Endothelial cell of umbilical vein (primary cell): ENCODE measurements around the gene UBR3. TPM values are rescaled to one million over a fixed set of nuclear protein-coding genes. Genes with fewer than 3 reads are reported as not detected.

ENCODE experiments used
- BruUV-seq: library from RNA; stranded (reverse); fragments of 400-500 nt; replicated peaks from 2 replicates; lab custom pipeline; 2021; lab: Mats Ljungman, UMichigan
- CTCF ChIA-PET: fragments of 300-600, 350-600 bp; sonication (Branson Sonifier 250); formaldehyde crosslinking; loops from one replicate; lab custom pipeline; 2021; ENCODE audit warnings: antibody characterized with exemption, inconsistent platforms; lab: Charles Lee
- POLR2A ChIA-PET: fragments of 300-600, 350-600 bp; sonication (Branson Sonifier 250); formaldehyde crosslinking; loops from one replicate; lab custom pipeline; 2021; ENCODE audit warnings: antibody characterized with exemption, inconsistent platforms; lab: Charles Lee
- DNase-seq: peaks from one replicate; pipeline ENCODE4 v3.0.0-alpha.2; 2011; ENCODE audit warnings: low read depth, low spot score
- FAIRE-seq: peaks from 2 replicates; lab custom pipeline; 2011; peaks lifted over from hg19 to GRCh38; lab: Jason Lieb, UNC
- H2AFZ ChIP-seq: 2 replicates; pipeline ENCODE4 v1.6.0; 2012; ENCODE audit warnings: low read depth, low read length, control low read depth, inconsistent platforms
- H3K27ac ChIP-seq: 2 replicates; pipeline ENCODE4 v1.5.1; 2011; ENCODE audit warnings: low read depth, mild to moderate bottlenecking, control low read depth, low read length, moderate library complexity; ENCODE audit not compliant: insufficient read depth
- H3K27me3 ChIP-seq, 2 experiments: 2 replicates each; pipeline versions ENCODE4 v1.6.0 to v1.6.1; 2011; ENCODE audit warnings: low read length in 2 of 2, mixed read lengths in 1 of 2; ENCODE audit not compliant: control insufficient read depth in 2 of 2, insufficient read depth in 2 of 2
- H3K36me3 ChIP-seq, 2 experiments: 2 replicates in 1 of 2; 3 replicates in 1 of 2; pipeline ENCODE4 v1.5.1; 2011; ENCODE audit warnings: low read length in 2 of 2, mild to moderate bottlenecking in 1 of 2, moderate library complexity in 1 of 2; ENCODE audit not compliant: control insufficient read depth in 2 of 2, insufficient read depth in 2 of 2; ENCODE audit errors: extremely low read depth in 1 of 2
- H3K4me1 ChIP-seq: 3 replicates; pipeline ENCODE4 v1.5.1; 2011; ENCODE audit warnings: mild to moderate bottlenecking, low read length; ENCODE audit not compliant: control insufficient read depth, insufficient read depth; ENCODE audit errors: extremely low read depth
- H3K4me2 ChIP-seq: 2 replicates; pipeline ENCODE4 v1.6.1; 2011; ENCODE audit warnings: low read length, control low read depth, mixed read lengths; ENCODE audit not compliant: insufficient read depth
- H3K4me3 ChIP-seq, 3 experiments: fragments of 200-600 bp in 1 of 3; sonication (generic), shearing (Covaris generic) in 1 of 3; replicated peaks in 1 of 3; 2 replicates each; pipeline ENCODE4 v1.5.1; 2011 to 2016; ENCODE audit warnings: control low read depth in 3 of 3, low read length in 3 of 3, mild to moderate bottlenecking in 2 of 3, inconsistent platforms in 1 of 3, low read depth in 1 of 3, moderate library complexity in 1 of 3; ENCODE audit not compliant: insufficient read depth in 1 of 3
- H3K79me2 ChIP-seq: 2 replicates; pipeline ENCODE4 v1.6.0; 2012; ENCODE audit warnings: low read length, inconsistent platforms; ENCODE audit not compliant: control insufficient read depth, insufficient read depth
- H3K9ac ChIP-seq: replicated peaks from 2 replicates; pipeline ENCODE3; 2011; ENCODE audit warnings: low read length, control low read depth; ENCODE audit not compliant: insufficient read depth; ENCODE audit errors: extremely low read depth
- H3K9me1 ChIP-seq: replicated peaks from 3 replicates; pipeline ENCODE4 v1.6.0; 2011; ENCODE audit warnings: mild to moderate bottlenecking, low read length; ENCODE audit not compliant: control insufficient read depth, insufficient read depth; ENCODE audit errors: extremely low read depth
- H3K9me3 ChIP-seq: replicated peaks from 2 replicates; pipeline ENCODE4 v1.5.1; 2012; ENCODE audit warnings: low read length, inconsistent platforms; ENCODE audit not compliant: control insufficient read depth, insufficient read depth
- H4K20me1 ChIP-seq: replicated peaks from 2 replicates; pipeline ENCODE3; 2011; ENCODE audit warnings: mild to moderate bottlenecking, low read length; ENCODE audit not compliant: control insufficient read depth, insufficient read depth; ENCODE audit errors: extremely low read depth
- EZH2 ChIP-seq: IDR thresholded peaks from 2 replicates; pipeline ENCODE4 v1.6.1; 2012; ENCODE audit warnings: borderline replicate concordance, low read depth, mild to moderate bottlenecking, moderate library complexity, low read length, inconsistent platforms; ENCODE audit not compliant: severe bottlenecking
- FOS ChIP-seq: IDR thresholded peaks from 2 replicates; pipeline ENCODE4 v1.6.1; 2011; ENCODE audit warnings: mild to moderate bottlenecking, low read length, moderate library complexity, borderline replicate concordance; ENCODE audit not compliant: insufficient read depth
- GATA2 ChIP-seq: IDR thresholded peaks from 2 replicates; pipeline ENCODE4 v1.7.0; 2011; ENCODE audit warnings: low read depth, mild to moderate bottlenecking, moderate library complexity, mixed read lengths, low read length; ENCODE audit not compliant: insufficient read length, insufficient read depth
- JUN ChIP-seq: IDR thresholded peaks from 2 replicates; pipeline ENCODE4 v1.6.1; 2011; ENCODE audit warnings: borderline replicate concordance, low read depth; ENCODE audit not compliant: insufficient read length, insufficient read depth
- MYC ChIP-seq: IDR thresholded peaks from one replicate; pipeline ENCODE4 v1.6.1; 2011; ENCODE audit warnings: mild to moderate bottlenecking, low read depth, low read length
- POLR2A ChIP-seq: IDR thresholded peaks from 2 replicates; pipeline ENCODE4 v1.6.1; 2012; ENCODE audit warnings: low read depth, mild to moderate bottlenecking, control low read depth, low read length
- dilution Hi-C: fragments of 300-500 bp; cut with MboI; formaldehyde crosslinking; loops from one replicate; pipeline ENCODE4 v1.15.0; 2019; ENCODE audit warnings: low sequenced_read_pairs; ENCODE audit not compliant: extremely low pct_ligation_motif_present
- intact Hi-C: fragments of 100-400 bp; cut with micrococcal nuclease; formaldehyde crosslinking; loops from one replicate; pipeline ENCODE4 v1.10.0; 2022
- polyA plus RNA-seq, 4 experiments: library from polyadenylated mRNA; depleted of rRNA in 3 of 4; stranded (reverse) in 3 of 4; unstranded in 1 of 4; fragments of >200 nt; gene quantifications; 2 replicates each; pipeline versions ENCODE4 v1.2.1 to v1.2.3, GENCODE V29; 2011 to 2012; ENCODE audit warnings: missing spikeins in 1 of 4
- total RNA-seq: library from RNA; stranded (reverse); gene quantifications from 2 replicates; pipeline ENCODE4 v1.2.3, GENCODE V29; 2021
- TF ChIP-seq, protein P1 (sequence below), 2 donors: IDR thresholded peaks; 1 replicate in 1 of 2; 2 replicates in 1 of 2; pipeline ENCODE4 v1.5.1; 2011; ENCODE audit warnings: low read length in 2 of 2, mild to moderate bottlenecking in 2 of 2, moderate library complexity in 2 of 2, control low read depth in 1 of 2, inconsistent platforms in 1 of 2, low read depth in 1 of 2; ENCODE audit not compliant: insufficient read depth in 1 of 2; ENCODE audit errors: extremely low read depth in 1 of 2
- TF ChIP-seq, protein P2 (sequence below): IDR thresholded peaks from 2 replicates; pipeline ENCODE4 v1.6.1; 2011; ENCODE audit not compliant: insufficient read depth, insufficient read length

UBR3 gene
- total and polyA plus RNA-seq, 2 donors (not counting 3 experiments of a cell fraction or from before 2014, with no cell fraction given) = 5.3 to 27.5 TPM

DNA sequence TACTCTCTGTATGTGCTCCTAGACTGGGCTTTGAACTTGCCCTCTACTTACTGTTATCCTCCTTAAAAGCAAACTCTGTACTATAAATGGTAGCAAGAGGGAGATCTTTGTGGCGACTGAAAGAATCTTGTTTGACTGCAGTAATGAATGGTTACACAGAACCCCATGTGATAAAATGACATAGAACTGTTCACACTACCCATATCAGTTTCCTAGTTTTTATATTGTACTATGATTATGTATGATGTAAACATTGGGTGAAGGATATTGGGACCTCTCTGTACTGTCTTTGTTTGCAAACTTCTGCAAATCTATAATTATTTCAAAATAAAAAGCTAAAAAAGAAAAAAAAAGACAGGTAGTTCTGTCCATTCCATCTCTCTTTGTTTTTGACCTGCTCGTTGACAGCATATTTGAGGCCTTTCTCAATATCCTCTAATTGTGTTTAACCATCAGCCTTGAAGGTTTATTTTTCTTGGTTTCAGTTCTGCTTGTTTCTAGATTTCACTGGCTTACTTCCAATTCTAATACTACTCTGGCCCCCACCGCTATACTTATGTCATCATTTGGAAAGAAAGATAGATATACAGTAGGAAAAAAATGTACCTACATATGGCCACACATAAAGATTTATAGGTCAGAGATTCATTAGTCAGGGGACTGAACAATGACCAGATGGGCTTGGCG is 271.5 kb downstream of the UBR3 start:
- DNase-seq (peak; percentile 87), FAIRE-seq (peak; percentile 38)
- dilution Hi-C loops = no loop called here
- H3K9ac ChIP-seq = no peak overlapping the region
- H3K4me2 ChIP-seq = peak overlapping the region; percentile 40
- H2AFZ ChIP-seq = peak overlapping the region; percentile 59
- H3K79me2 ChIP-seq = no peaks in the 10 kb centered on the region
- intact Hi-C loops = loop anchor here (2.0 to 5.0 kb wide), 2 partner anchors 26 to 59 kb away; no protein-coding TSS in a partner anchor
- H3K36me3 ChIP-seq = no peaks in the 10 kb centered on the region
- CTCF ChIA-PET = no interaction called here
- TF ChIP-seq, protein P1, sequence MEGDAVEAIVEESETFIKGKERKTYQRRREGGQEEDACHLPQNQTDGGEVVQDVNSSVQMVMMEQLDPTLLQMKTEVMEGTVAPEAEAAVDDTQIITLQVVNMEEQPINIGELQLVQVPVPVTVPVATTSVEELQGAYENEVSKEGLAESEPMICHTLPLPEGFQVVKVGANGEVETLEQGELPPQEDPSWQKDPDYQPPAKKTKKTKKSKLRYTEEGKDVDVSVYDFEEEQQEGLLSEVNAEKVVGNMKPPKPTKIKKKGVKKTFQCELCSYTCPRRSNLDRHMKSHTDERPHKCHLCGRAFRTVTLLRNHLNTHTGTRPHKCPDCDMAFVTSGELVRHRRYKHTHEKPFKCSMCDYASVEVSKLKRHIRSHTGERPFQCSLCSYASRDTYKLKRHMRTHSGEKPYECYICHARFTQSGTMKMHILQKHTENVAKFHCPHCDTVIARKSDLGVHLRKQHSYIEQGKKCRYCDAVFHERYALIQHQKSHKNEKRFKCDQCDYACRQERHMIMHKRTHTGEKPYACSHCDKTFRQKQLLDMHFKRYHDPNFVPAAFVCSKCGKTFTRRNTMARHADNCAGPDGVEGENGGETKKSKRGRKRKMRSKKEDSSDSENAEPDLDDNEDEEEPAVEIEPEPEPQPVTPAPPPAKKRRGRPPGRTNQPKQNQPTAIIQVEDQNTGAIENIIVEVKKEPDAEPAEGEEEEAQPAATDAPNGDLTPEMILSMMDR (IDR thresholded peaks at IDR 0.05; ENCODE audit: extremely low read depth in 1 of 2, insufficient read depth in 1 of 2, low read depth in 1 of 2, low read length in 2 of 2) = no peak
- peak; percentile 16 for TF ChIP-seq FOS
- H4K20me1 ChIP-seq = no peaks in the 10 kb centered on the region
- no TSS peak for BruUV-seq
- H3K27ac ChIP-seq = no peak overlapping the region
- H3K9me3 ChIP-seq = no peaks in the 10 kb centered on the region
- no peaks in the 10 kb centered on the region for H3K27me3 ChIP-seq
- POLR2A ChIA-PET = no interaction called here
- peaks cover 9% of the 10 kb centered on the region for H3K4me1 ChIP-seq
- H3K9me1 ChIP-seq = no peaks in the 10 kb centered on the region
- H3K4me3 ChIP-seq = no peak overlapping the region

DNA sequence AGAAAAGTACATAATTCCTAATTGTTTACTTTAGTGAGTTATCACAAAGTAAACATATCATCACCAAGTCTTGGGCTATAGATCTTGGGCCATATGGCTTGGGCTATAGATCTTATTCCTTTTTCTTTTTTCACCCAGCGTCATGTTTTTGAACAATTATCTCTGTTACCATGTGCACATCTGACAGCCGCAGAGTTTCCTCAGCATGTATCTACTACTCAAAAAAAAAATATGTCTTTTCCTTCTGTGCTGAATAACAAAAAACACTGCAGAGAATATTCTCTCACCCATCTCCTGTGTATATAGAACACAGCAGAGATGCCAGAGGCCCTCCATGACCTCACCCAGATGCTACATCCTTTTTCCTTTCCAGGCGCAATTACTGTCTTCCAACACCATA is 274.5 kb downstream of the UBR3 start:
- CTCF ChIA-PET = interaction anchor here (0.7 kb wide), 1 partner anchor 28 kb away, joined by 3 read pairs; no protein-coding TSS in a partner anchor
- dilution Hi-C loops = no loop called here
- Histone ChIP-seq H4K20me1 (no peaks in the 10 kb centered on the region), H3K9ac (no peak overlapping the region), H3K4me3 (no peak overlapping the region), H3K9me1 (no peaks in the 10 kb centered on the region), H3K9me3 (no peaks in the 10 kb centered on the region), H2AFZ (no peak overlapping the region), H3K4me1 (peaks cover 9% of the 10 kb centered on the region), H3K27ac (no peak overlapping the region), H3K36me3 (no peaks in the 10 kb centered on the region), H3K27me3 (no peaks in the 10 kb centered on the region), H3K79me2 (no peaks in the 10 kb centered on the region), H3K4me2 (no peak overlapping the region)
- FAIRE-seq = no peak
- POLR2A ChIA-PET = no interaction called here
- intact Hi-C loops = loop anchor here (5.0 kb wide), 1 partner anchor 914 kb away; no protein-coding TSS in a partner anchor
- BruUV-seq = no TSS peak
- no peak for TF ChIP-seq JUN
- TF ChIP-seq, protein P1 (IDR thresholded peaks at IDR 0.05; ENCODE audit: extremely low read depth in 1 of 2, insufficient read depth in 1 of 2, low read depth in 1 of 2, low read length in 2 of 2) = no peak
- TF ChIP-seq GATA2 = no peak
- no peak for TF ChIP-seq EZH2
- TF ChIP-seq, protein P2, sequence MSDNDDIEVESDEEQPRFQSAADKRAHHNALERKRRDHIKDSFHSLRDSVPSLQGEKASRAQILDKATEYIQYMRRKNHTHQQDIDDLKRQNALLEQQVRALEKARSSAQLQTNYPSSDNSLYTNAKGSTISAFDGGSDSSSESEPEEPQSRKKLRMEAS = no peak
- no peak for TF ChIP-seq MYC
- no peak for TF ChIP-seq POLR2A
- TF ChIP-seq FOS = no peak
- DNase-seq = peak; percentile 72
